GM18505 (cell line): ENCODE results near the gene LEMD2.

Source experiments
- ATAC-seq: cut with Tn5 transposase; IDR thresholded peaks from one replicate; pipeline ENCODE4 v1.9.1; 2021; ENCODE audit not compliant: unreplicated experiment
- POLR2A ChIP-seq: IDR thresholded peaks from 4 replicates; pipeline ENCODE4 v1.6.1; 2011; ENCODE audit warnings: borderline replicate concordance; ENCODE audit not compliant: insufficient read depth, insufficient read length; ENCODE audit errors: extremely low read depth

The LEMD2 gene

GRCh38 chr6:33747823-33748222 is 41.1 kb downstream of the LEMD2 start:
- no peak for TF ChIP-seq POLR2A
- ATAC-seq: no peak

- TF ChIP-seq POLR2A: no peak
- no peak for ATAC-seq
Measured at GRCh38 chr6:33746651-33747100, 42.3 kb downstream of the LEMD2 start, which contains the start of gene IP6K3. Gene IP6K3, minus strand, starts transcription at chr6:33746905. Its CDS starts 11,429 bp downstream, at chr6:33735476.

GRCh38 chr6:33746036-33746600 is 42.8 kb downstream of the LEMD2 start:
- TF ChIP-seq POLR2A: no peak

GRCh38 chr6:33745548-33745947 is 43.4 kb downstream of the LEMD2 start:
- no peak for ATAC-seq
- no peak for TF ChIP-seq POLR2A

More at GRCh38 chr6:33746036-33746600, 42.8 kb downstream of the LEMD2 start:
- no peak for ATAC-seq

GRCh38 chr6:33744895-33745546 is 43.9 kb downstream of the LEMD2 start:
- TF ChIP-seq POLR2A: no peak
- no peak for ATAC-seq

GRCh38 chr6:33744001-33744848 is 44.7 kb downstream of the LEMD2 start:
- no peak for TF ChIP-seq POLR2A
- ATAC-seq: no peak

GRCh38 chr6:33742837-33743236 is 46.1 kb downstream of the LEMD2 start:
- no peak for TF ChIP-seq POLR2A
- ATAC-seq: no peak

- no peak for TF ChIP-seq POLR2A
- ATAC-seq: no peak
Measured at GRCh38 chr6:33742092-33742491, 46.8 kb downstream of the LEMD2 start.

- no peak for TF ChIP-seq POLR2A
Measured at GRCh38 chr6:33740794-33741193, 48.1 kb downstream of the LEMD2 start.

GRCh38 chr6:33740204-33740608 is 48.7 kb downstream of the LEMD2 start:
- TF ChIP-seq POLR2A: no peak
- ATAC-seq: no peak

More at GRCh38 chr6:33740794-33741193, 48.1 kb downstream of the LEMD2 start:
- ATAC-seq: no peak

GRCh38 chr6:33739571-33739970 is 49.4 kb downstream of the LEMD2 start:
- no peak for TF ChIP-seq POLR2A
- ATAC-seq: no peak

GRCh38 chr6:33738879-33739278 is 50.1 kb downstream of the LEMD2 start:
- TF ChIP-seq POLR2A: no peak
- ATAC-seq: no peak

GRCh38 chr6:33738153-33738552 is 50.8 kb downstream of the LEMD2 start:
- no peak for ATAC-seq
- TF ChIP-seq POLR2A: no peak
